ENCODE results near the gene LGALSL. TPM values are rescaled to one million over a fixed set of nuclear protein-coding genes. Genes with fewer than 3 reads are reported as not detected.

The LGALSL gene
- total RNA-seq, 4 donors from 2014 or later, result 13.1 to 30.7 (median 18.1) TPM

DNA sequence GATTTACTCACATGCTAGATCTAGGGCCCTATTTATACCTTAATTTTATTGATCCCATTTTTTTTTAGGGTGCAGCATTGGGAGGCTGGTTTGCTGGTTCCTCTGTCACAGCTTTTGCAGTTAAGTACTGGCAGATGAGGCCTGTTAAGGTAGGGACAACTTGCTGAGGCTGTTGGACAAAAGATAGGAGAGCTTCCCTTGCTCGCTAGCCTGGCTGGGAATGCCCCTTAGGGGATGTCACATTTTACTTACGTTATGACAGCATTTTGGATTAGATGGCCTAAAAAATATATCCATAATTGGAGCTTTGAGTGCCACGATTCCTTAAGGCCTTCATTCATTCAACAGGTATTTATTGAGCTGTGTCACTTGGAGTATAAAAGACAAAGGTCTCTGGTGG lies 8.2 kb downstream of the LGALSL start:
- WGBS, 2 donors (ENCODE audit: low coverage in 1 of 2), result 92 to 100% methylated on average over 2 to 3 of the region's 3 CpGs
- peaks cover 0 to 3% (median 0%) of the 10 kb centered on the region in 4 donors for H3K4me1 ChIP-seq
- intact Hi-C loops (cut with DNase I; ENCODE audit: low total_unique reads), result no loop called here
- H3K4me3 ChIP-seq, result no peak overlapping the region
- in situ Hi-C loops (cut with MboI; ENCODE audit: low pct_ligation_motif_present in 1 of 4, low pct_unique_long_range_greater_than_20kb in 1 of 4, low sequenced_read_pairs in 3 of 4), result no loop called here
- no peak for DNase-seq
- no peaks in the 10 kb centered on the region for H3K27me3 ChIP-seq
- H3K9me3 ChIP-seq, result no peaks in the 10 kb centered on the region
- TF ChIP-seq EP300 (IDR thresholded peaks at IDR 0.05; ENCODE audit: low read depth) (no peak), POLR2AphosphoS5 (IDR thresholded peaks at IDR 0.05) (no peak), POLR2A (IDR thresholded peaks at IDR 0.05) (no peak)
- TF ChIP-seq, protein P1, sequence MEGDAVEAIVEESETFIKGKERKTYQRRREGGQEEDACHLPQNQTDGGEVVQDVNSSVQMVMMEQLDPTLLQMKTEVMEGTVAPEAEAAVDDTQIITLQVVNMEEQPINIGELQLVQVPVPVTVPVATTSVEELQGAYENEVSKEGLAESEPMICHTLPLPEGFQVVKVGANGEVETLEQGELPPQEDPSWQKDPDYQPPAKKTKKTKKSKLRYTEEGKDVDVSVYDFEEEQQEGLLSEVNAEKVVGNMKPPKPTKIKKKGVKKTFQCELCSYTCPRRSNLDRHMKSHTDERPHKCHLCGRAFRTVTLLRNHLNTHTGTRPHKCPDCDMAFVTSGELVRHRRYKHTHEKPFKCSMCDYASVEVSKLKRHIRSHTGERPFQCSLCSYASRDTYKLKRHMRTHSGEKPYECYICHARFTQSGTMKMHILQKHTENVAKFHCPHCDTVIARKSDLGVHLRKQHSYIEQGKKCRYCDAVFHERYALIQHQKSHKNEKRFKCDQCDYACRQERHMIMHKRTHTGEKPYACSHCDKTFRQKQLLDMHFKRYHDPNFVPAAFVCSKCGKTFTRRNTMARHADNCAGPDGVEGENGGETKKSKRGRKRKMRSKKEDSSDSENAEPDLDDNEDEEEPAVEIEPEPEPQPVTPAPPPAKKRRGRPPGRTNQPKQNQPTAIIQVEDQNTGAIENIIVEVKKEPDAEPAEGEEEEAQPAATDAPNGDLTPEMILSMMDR (IDR thresholded peaks at IDR 0.05), result no peak
- H3K27ac ChIP-seq, result no peak overlapping the region
- H3K36me3 ChIP-seq, result peaks cover 0 to 16% (median 1%) of the 10 kb centered on the region in 4 donors

DNA sequence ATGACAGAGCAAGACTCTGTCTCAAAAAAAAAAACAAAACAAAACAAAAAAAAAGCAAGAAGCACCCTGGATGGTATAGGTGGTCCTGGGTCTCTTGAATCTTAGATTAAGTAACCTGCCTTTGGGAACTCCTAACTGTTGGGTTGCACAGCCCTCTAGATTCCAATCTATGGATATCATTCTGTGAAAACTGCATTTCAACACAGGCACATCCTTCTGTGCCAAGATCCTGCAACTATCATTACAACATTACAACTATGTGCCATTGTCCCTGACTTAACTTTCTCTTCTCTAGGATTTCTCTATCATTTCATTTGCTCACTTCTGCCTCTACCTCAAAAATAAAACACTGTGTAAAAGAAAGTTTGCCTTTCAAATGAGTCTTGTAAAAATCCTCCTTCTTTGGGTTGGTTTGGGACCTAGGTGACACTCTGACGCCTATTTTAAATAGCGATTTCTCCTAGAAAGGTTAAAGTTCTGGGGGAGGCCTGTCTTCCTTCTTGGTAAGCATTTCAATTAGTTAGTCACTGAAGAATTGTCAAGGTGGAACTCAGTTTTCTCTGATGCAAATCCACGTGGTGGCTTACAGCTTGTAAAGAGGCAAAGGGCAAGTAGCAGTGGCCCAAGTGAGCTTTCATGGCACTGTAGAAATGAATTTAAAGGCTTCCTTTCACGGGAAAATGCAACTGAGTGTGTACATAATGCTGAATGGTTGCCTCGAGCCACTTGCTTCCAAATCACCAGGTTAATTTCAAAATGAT lies 9.2 kb downstream of the LGALSL start:
- Histone ChIP-seq H3K4me3 (no peak overlapping the region), H3K4me1 (peaks cover 0 to 3% (median 0%) of the 10 kb centered on the region in 4 donors), H3K27ac (no peak overlapping the region), H3K27me3 (no peaks in the 10 kb centered on the region), H3K9me3 (no peaks in the 10 kb centered on the region), H3K36me3 (peaks cover 0 to 8% (median 0%) of the 10 kb centered on the region in 4 donors)
- TF ChIP-seq POLR2AphosphoS5 (IDR thresholded peaks at IDR 0.05) (no peak), POLR2A (IDR thresholded peaks at IDR 0.05) (no peak), EP300 (IDR thresholded peaks at IDR 0.05; ENCODE audit: low read depth) (no peak)
- TF ChIP-seq, protein P1 (IDR thresholded peaks at IDR 0.05), result no peak
- intact Hi-C loops (cut with DNase I; ENCODE audit: low total_unique reads) (no loop called here), in situ Hi-C loops (cut with MboI; ENCODE audit: low pct_ligation_motif_present in 1 of 4, low pct_unique_long_range_greater_than_20kb in 1 of 4, low sequenced_read_pairs in 3 of 4) (no loop called here)
- WGBS, 2 donors (ENCODE audit: low coverage in 1 of 2), result 61 to 66% methylated on average over 5 of the region's 5 CpGs
- no peak for DNase-seq

DNA sequence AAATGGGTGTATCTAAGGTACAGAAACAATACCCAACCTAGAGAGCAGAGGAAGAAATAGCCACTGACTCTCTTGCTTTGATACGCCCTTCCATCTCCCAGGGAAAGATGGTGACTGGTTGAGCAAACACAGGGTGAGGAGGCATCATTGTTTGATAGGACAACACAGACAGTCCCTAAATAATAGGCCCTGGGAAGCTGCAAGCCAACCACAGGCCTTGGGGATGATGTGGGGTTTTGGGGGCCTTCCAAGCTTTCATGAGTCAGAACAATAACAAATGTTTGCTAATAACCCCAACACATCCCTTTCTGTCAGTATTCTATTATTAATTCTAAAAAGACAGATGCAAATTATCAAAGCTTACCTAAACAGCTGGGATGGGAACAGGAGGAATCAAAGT lies 9.8 kb downstream of the LGALSL start:
- peaks cover 0 to 1% (median 0%) of the 10 kb centered on the region in 4 donors for H3K36me3 ChIP-seq
- no peak for DNase-seq
- H3K4me3 ChIP-seq, result no peak overlapping the region
- no peak for TF ChIP-seq POLR2AphosphoS5 (IDR thresholded peaks at IDR 0.05)
- in situ Hi-C loops (cut with MboI; ENCODE audit: low pct_ligation_motif_present in 1 of 4, low pct_unique_long_range_greater_than_20kb in 1 of 4, low sequenced_read_pairs in 3 of 4) (no loop called here), intact Hi-C loops (cut with DNase I; ENCODE audit: low total_unique reads) (no loop called here)
- H3K27me3 ChIP-seq, result no peaks in the 10 kb centered on the region
- WGBS, 2 donors (ENCODE audit: low coverage in 1 of 2), result 75 to 91% methylated on average over 1 of the region's 1 CpG
- no peaks in the 10 kb centered on the region for H3K9me3 ChIP-seq
- H3K27ac ChIP-seq, result no peak overlapping the region
- peaks cover 0 to 3% (median 0%) of the 10 kb centered on the region in 4 donors for H3K4me1 ChIP-seq

DNA sequence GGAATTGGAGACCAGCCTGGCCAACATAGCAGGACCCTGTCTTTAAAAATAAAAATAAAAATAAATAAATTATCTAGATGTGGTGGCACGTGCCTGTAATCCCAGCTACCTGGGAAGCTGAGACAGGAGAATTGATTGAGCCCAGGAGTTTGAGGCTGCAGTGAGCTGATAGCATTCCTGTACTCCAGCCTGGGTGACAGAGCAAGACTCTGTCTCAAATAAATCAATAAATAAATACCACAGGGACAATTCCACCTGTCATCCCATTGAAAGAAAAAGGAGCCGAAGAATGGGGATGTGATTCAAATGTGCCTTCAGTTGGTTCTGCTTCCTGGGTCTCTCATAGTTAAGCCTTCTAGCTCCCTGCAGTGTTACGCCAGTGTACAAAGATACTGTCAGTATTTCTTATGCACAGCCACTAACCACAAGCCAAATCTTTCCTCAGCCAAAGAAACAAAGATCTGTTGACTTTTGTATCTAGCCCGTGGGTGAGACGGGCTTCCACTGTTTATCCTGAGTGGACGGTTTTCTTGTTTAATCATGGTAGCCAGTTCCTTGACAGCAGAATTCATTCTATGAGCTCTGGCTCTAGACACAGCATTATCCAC lies 12.6 kb downstream of the LGALSL start:
- no peak for DNase-seq
- WGBS, 2 donors (ENCODE audit: low coverage in 1 of 2), result 61 to 80% methylated on average over 4 to 6 of the region's 6 CpGs
- TF ChIP-seq EP300 (IDR thresholded peaks at IDR 0.05; ENCODE audit: low read depth) (no peak), POLR2AphosphoS5 (IDR thresholded peaks at IDR 0.05) (no peak), POLR2A (IDR thresholded peaks at IDR 0.05) (no peak)
- TF ChIP-seq, protein P1 (IDR thresholded peaks at IDR 0.05), result no peak
- no peaks in the 10 kb centered on the region for H3K27me3 ChIP-seq
- intact Hi-C loops (cut with DNase I; ENCODE audit: low total_unique reads), result no loop called here
- no peak overlapping the region for H3K4me3 ChIP-seq
- no peak overlapping the region for H3K27ac ChIP-seq
- H3K36me3 ChIP-seq, result no peaks in the 10 kb centered on the region
- in situ Hi-C loops (cut with MboI; ENCODE audit: low pct_ligation_motif_present in 1 of 4, low pct_unique_long_range_greater_than_20kb in 1 of 4, low sequenced_read_pairs in 3 of 4), result no loop called here
- H3K9me3 ChIP-seq, result no peaks in the 10 kb centered on the region
- no peaks in the 10 kb centered on the region for H3K4me1 ChIP-seq

All from transverse colon (tissue), 4 donors.